HepG2 (cell line): ENCODE results near the gene ZFYVE21.

Source experiments
- ATF7 ChIP-seq, 2 experiments: fragments of 450-650 bp in 1 of 2; sonication (generic) in 1 of 2; formaldehyde crosslinking in 1 of 2; IDR thresholded peaks; 2 replicates each; pipeline versions ENCODE4 v1.4.0 to v1.6.1; 2016 to 2020; ENCODE audit warnings: antibody characterized with exemption in 1 of 2, mild to moderate bottlenecking in 1 of 2, missing genetic modification reagents in 1 of 2
- BRCA1 ChIP-seq: sonication (generic); formaldehyde crosslinking; IDR thresholded peaks from 2 replicates; pipeline ENCODE4 v1.4.0; 2020; ENCODE audit warnings: missing genetic modification reagents
- FOSL2 ChIP-seq: sonication (generic); formaldehyde crosslinking; IDR thresholded peaks from 2 replicates; pipeline ENCODE4 v1.4.0; 2020; ENCODE audit warnings: missing genetic modification reagents
- FOXK1 ChIP-seq: sonication (generic); formaldehyde crosslinking; IDR thresholded peaks from 2 replicates; pipeline ENCODE4 v1.4.0; 2020; ENCODE audit warnings: low read depth, missing genetic modification reagents, borderline replicate concordance
- POLR2AphosphoS5 ChIP-seq: IDR thresholded peaks from 2 replicates; pipeline ENCODE4 v1.6.1; 2012; ENCODE audit warnings: low read depth, low read length
- SP1 ChIP-seq, 2 experiments: fragments of 450-650 bp in 1 of 2; sonication (generic) in 1 of 2; formaldehyde crosslinking in 1 of 2; IDR thresholded peaks; 2 replicates each; pipeline versions ENCODE4 v1.4.0 to v1.6.1; 2016 to 2020; ENCODE audit warnings: missing genetic modification reagents in 1 of 2
- XRCC5 ChIP-seq: fragments of 200-400 bp; formaldehyde crosslinking; optimal IDR thresholded peaks from 2 replicates; pipeline ENCODE3; 2017; ENCODE audit warnings: mild to moderate bottlenecking, low read length
- ZFP41 ChIP-seq: sonication (generic); formaldehyde crosslinking; IDR thresholded peaks from 2 replicates; pipeline ENCODE4 v1.4.0; 2020; ENCODE audit warnings: mild to moderate bottlenecking, missing genetic modification reagents, borderline replicate concordance
- ZNF501 ChIP-seq: sonication (generic); formaldehyde crosslinking; IDR thresholded peaks from 2 replicates; pipeline ENCODE4 v1.5.1; 2020; ENCODE audit warnings: mild to moderate bottlenecking, moderate library complexity, missing genetic modification reagents
- ZSCAN22 ChIP-seq: sonication (generic); formaldehyde crosslinking; IDR thresholded peaks from 2 replicates; pipeline ENCODE4 v1.4.0; 2020; ENCODE audit warnings: mild to moderate bottlenecking, missing genetic modification reagents
- TF ChIP-seq, protein P1 (sequence below): sonication (generic); formaldehyde crosslinking; IDR thresholded peaks from 2 replicates; pipeline ENCODE4 v1.5.0; 2020; ENCODE audit warnings: mild to moderate bottlenecking, missing genetic modification reagents, moderate library complexity
- TF ChIP-seq, protein P2 (sequence below): sonication (generic); formaldehyde crosslinking; IDR thresholded peaks from 2 replicates; pipeline ENCODE4 v1.4.0; 2020; ENCODE audit warnings: missing genetic modification reagents

DNA sequence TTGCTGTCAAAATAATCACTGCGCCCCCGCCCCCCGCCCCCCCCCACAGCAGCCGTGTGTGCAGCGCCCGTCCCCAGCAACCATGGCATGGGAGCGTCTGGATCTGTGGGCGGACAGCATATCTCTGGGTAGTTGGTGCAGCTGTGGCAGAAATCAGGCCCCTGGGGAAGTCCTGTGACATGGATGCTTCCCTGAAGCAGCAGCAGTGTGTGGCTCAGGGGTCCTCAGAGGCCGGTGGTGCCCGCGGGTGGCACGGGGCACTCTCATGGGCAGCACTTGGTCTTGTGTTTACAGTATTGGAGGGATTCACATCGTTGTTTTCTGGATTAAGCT, 19.6 kb upstream of the ZFYVE21 start:
- TF ChIP-seq, protein P1, sequence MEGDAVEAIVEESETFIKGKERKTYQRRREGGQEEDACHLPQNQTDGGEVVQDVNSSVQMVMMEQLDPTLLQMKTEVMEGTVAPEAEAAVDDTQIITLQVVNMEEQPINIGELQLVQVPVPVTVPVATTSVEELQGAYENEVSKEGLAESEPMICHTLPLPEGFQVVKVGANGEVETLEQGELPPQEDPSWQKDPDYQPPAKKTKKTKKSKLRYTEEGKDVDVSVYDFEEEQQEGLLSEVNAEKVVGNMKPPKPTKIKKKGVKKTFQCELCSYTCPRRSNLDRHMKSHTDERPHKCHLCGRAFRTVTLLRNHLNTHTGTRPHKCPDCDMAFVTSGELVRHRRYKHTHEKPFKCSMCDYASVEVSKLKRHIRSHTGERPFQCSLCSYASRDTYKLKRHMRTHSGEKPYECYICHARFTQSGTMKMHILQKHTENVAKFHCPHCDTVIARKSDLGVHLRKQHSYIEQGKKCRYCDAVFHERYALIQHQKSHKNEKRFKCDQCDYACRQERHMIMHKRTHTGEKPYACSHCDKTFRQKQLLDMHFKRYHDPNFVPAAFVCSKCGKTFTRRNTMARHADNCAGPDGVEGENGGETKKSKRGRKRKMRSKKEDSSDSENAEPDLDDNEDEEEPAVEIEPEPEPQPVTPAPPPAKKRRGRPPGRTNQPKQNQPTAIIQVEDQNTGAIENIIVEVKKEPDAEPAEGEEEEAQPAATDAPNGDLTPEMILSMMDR (CRISPR knock-in tag), result no peak
- TF ChIP-seq ATF7 (IDR thresholded peaks at IDR 0.05) (no peak), ATF7 (CRISPR knock-in tag; IDR thresholded peaks at IDR 0.05) (no peak), BRCA1 (no peak), SP1 (IDR thresholded peaks at IDR 0.05) (no peak), SP1 (CRISPR knock-in tag; IDR thresholded peaks at IDR 0.05) (no peak), FOSL2 (CRISPR knock-in tag) (no peak), FOXK1 (CRISPR knock-in tag) (no peak), XRCC5 (no peak), ZNF501 (CRISPR knock-in tag) (no peak), POLR2AphosphoS5 (no peak), ZFP41 (no peak), ZSCAN22 (CRISPR knock-in tag) (no peak)
- TF ChIP-seq, protein P2, sequence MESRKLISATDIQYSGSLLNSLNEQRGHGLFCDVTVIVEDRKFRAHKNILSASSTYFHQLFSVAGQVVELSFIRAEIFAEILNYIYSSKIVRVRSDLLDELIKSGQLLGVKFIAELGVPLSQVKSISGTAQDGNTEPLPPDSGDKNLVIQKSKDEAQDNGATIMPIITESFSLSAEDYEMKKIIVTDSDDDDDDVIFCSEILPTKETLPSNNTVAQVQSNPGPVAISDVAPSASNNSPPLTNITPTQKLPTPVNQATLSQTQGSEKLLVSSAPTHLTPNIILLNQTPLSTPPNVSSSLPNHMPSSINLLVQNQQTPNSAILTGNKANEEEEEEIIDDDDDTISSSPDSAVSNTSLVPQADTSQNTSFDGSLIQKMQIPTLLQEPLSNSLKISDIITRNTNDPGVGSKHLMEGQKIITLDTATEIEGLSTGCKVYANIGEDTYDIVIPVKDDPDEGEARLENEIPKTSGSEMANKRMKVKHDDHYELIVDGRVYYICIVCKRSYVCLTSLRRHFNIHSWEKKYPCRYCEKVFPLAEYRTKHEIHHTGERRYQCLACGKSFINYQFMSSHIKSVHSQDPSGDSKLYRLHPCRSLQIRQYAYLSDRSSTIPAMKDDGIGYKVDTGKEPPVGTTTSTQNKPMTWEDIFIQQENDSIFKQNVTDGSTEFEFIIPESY (CRISPR knock-in tag), result no peak
